Hepatocyte (in vitro differentiated cells): ENCODE measurements around the gene RND1. TPM values are rescaled to one million over a fixed set of nuclear protein-coding genes. Genes with fewer than 3 reads are reported as not detected.

Source experiments
- DNase-seq: peaks from one replicate; pipeline ENCODE4 v3.0.0-alpha.2; 2016; ENCODE audit warnings: low spot score
- H2AFZ ChIP-seq: fragments of 200-600 bp; sonication (generic); 2 replicates; pipeline ENCODE4 v1.6.0; 2016; ENCODE audit warnings: antibody characterized with exemption, mild to moderate bottlenecking
- H3K27ac ChIP-seq: fragments of 200-600 bp; sonication (generic); 2 replicates; pipeline ENCODE4 v1.5.1; 2016; ENCODE audit warnings: mild to moderate bottlenecking
- H3K27me3 ChIP-seq: fragments of 200-600 bp; sonication (generic); 2 replicates; pipeline ENCODE4 v1.6.1; 2016
- H3K36me3 ChIP-seq: fragments of 200-600 bp; sonication (generic); replicated peaks from 2 replicates; pipeline ENCODE4 v1.5.1; 2016; ENCODE audit warnings: low read depth; ENCODE audit not compliant: insufficient read depth
- H3K4me1 ChIP-seq: fragments of 200-600 bp; sonication (generic); 2 replicates; pipeline ENCODE4 v1.5.1; 2016; ENCODE audit warnings: mild to moderate bottlenecking, moderate library complexity; ENCODE audit not compliant: insufficient read depth
- H3K4me2 ChIP-seq: fragments of 200-600 bp; sonication (generic); 2 replicates; pipeline ENCODE4 v1.6.0; 2016
- H3K4me3 ChIP-seq: fragments of 200-600 bp; sonication (generic); 2 replicates; pipeline ENCODE4 v1.5.1; 2016; ENCODE audit warnings: mild to moderate bottlenecking
- H3K79me2 ChIP-seq: fragments of 200-600 bp; sonication (generic); 2 replicates; pipeline ENCODE4 v1.6.0; 2017; ENCODE audit warnings: mild to moderate bottlenecking
- H3K9me2 ChIP-seq: fragments of 200-600 bp; sonication (generic); replicated peaks from 2 replicates; pipeline ENCODE4 v1.6.0; 2017; ENCODE audit warnings: mild to moderate bottlenecking; ENCODE audit not compliant: insufficient read depth
- H3K9me3 ChIP-seq: fragments of 200-600 bp; sonication (generic); 2 replicates; pipeline ENCODE4 v1.5.1; 2016; ENCODE audit warnings: low read depth, mild to moderate bottlenecking
- H4K20me1 ChIP-seq: fragments of 200-600 bp; sonication (generic); 2 replicates; pipeline ENCODE4 v1.6.0; 2016; ENCODE audit warnings: mild to moderate bottlenecking; ENCODE audit not compliant: insufficient read depth, poor library complexity, severe bottlenecking
- EZH2 ChIP-seq: fragments of 200-600 bp; sonication (generic); IDR thresholded peaks from 2 replicates; pipeline ENCODE4 v1.6.1; 2016; ENCODE audit warnings: antibody characterized with exemption, mild to moderate bottlenecking, borderline replicate concordance
- EZH2phosphoT487 ChIP-seq: fragments of 200-600 bp; sonication (generic); IDR thresholded peaks from one replicate; pipeline ENCODE4 v1.6.1; 2018; ENCODE audit warnings: antibody characterized with exemption, mild to moderate bottlenecking, low read depth, moderate library complexity; ENCODE audit not compliant: unreplicated experiment, severe bottlenecking
- WGBS: methylation state at CpG from one replicate; pipeline ENCODE4 v1.1.6; 2016; ENCODE audit warnings: low lambda C conversion rate; ENCODE audit errors: missing lambda C conversion rate; 5-methylcytosine and 5-hydroxymethylcytosine counted together
- polyA plus RNA-seq: library from polyadenylated mRNA; unstranded; fragments of >200 nt; fragmentation: Nextera tagmentation; extraction: Ambion mirVana; gene quantifications from 2 replicates; pipeline ENCODE4 v1.2.1, GENCODE V29; 2016
- total RNA-seq: library from RNA; depleted of rRNA; stranded (reverse); fragments of >200 nt; gene quantifications from 2 replicates; pipeline ENCODE4 v1.2.3, GENCODE V29; 2014
- TF ChIP-seq, protein P1 (sequence below): fragments of 200-600 bp; sonication (generic); IDR thresholded peaks from 2 replicates; pipeline ENCODE4 v1.5.1; 2016; ENCODE audit warnings: antibody characterized with exemption, mild to moderate bottlenecking; ENCODE audit not compliant: poor library complexity

Gene RND1
- total and polyA plus RNA-seq, 2 experiments from 2014 or later: 39.1 to 78.5 TPM

- TF ChIP-seq EZH2: no peak
- TF ChIP-seq, protein P1, sequence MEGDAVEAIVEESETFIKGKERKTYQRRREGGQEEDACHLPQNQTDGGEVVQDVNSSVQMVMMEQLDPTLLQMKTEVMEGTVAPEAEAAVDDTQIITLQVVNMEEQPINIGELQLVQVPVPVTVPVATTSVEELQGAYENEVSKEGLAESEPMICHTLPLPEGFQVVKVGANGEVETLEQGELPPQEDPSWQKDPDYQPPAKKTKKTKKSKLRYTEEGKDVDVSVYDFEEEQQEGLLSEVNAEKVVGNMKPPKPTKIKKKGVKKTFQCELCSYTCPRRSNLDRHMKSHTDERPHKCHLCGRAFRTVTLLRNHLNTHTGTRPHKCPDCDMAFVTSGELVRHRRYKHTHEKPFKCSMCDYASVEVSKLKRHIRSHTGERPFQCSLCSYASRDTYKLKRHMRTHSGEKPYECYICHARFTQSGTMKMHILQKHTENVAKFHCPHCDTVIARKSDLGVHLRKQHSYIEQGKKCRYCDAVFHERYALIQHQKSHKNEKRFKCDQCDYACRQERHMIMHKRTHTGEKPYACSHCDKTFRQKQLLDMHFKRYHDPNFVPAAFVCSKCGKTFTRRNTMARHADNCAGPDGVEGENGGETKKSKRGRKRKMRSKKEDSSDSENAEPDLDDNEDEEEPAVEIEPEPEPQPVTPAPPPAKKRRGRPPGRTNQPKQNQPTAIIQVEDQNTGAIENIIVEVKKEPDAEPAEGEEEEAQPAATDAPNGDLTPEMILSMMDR: no peak
- no peak for TF ChIP-seq EZH2phosphoT487
- DNase-seq: no peak
- Histone ChIP-seq H3K27ac (no peak overlapping the region), H3K4me2 (no peak overlapping the region), H3K9me2 (no peaks in the 10 kb centered on the region), H3K4me3 (no peak overlapping the region), H2AFZ (no peak overlapping the region), H3K79me2 (no peaks in the 10 kb centered on the region), H4K20me1 (no peaks in the 10 kb centered on the region), H3K9me3 (no peaks in the 10 kb centered on the region), H3K27me3 (no peaks in the 10 kb centered on the region), H3K36me3 (no peaks in the 10 kb centered on the region), H3K4me1 (no peaks in the 10 kb centered on the region)
- 96% methylated on average over 2 of the region's 2 CpGs for WGBS
These were observed 37.4 kb downstream of the RND1 start for GRCh38 chr12:48828293-48828692.

GRCh38 chr12:48827513-48828096 lies 38.1 kb downstream of the RND1 start:
- H3K4me1 ChIP-seq: no peaks in the 10 kb centered on the region
- H3K4me3 ChIP-seq: no peak overlapping the region
- H4K20me1 ChIP-seq: no peaks in the 10 kb centered on the region
- no peaks in the 10 kb centered on the region for H3K36me3 ChIP-seq
- H3K9me2 ChIP-seq: no peaks in the 10 kb centered on the region
- DNase-seq: no peak
- H3K4me2 ChIP-seq: no peak overlapping the region
- TF ChIP-seq, protein P1: no peak
- TF ChIP-seq EZH2 (no peak), EZH2phosphoT487 (no peak)
- no peaks in the 10 kb centered on the region for H3K9me3 ChIP-seq
- H3K27me3 ChIP-seq: no peaks in the 10 kb centered on the region
- WGBS: 95% methylated on average over 17 of the region's 17 CpGs
- H3K27ac ChIP-seq: no peak overlapping the region
- no peak overlapping the region for H2AFZ ChIP-seq
- no peaks in the 10 kb centered on the region for H3K79me2 ChIP-seq

DNA sequence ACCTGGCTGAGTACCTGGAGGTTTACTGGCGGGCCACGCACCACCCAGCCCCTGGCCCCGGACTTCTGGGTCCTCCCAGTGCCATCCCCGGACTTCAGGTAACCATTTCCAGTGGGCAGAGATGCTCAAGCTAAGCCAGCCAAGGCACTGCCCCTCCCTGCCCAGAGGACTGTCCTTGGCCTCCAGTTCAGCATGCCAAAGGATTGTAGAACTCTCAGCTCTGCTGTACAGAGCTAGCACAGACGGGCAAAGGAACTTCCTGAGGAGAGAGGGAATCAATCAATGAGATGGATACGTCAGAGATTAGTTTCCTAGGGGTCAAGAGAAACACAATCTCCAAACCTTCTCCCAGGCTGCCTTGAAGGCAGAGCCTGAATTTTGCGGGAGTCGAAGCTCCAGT lies 38.6 kb downstream of the RND1 start:
- H3K4me2 ChIP-seq: no peak overlapping the region
- H3K9me2 ChIP-seq: no peaks in the 10 kb centered on the region
- H3K79me2 ChIP-seq: no peaks in the 10 kb centered on the region
- H3K4me3 ChIP-seq: no peak overlapping the region
- no peak for DNase-seq
- no peaks in the 10 kb centered on the region for H3K9me3 ChIP-seq
- TF ChIP-seq EZH2phosphoT487: no peak
- TF ChIP-seq EZH2: no peak
- TF ChIP-seq, protein P1: no peak
- WGBS: 88% methylated on average over 8 of the region's 8 CpGs
- no peaks in the 10 kb centered on the region for H4K20me1 ChIP-seq
- H2AFZ ChIP-seq: no peak overlapping the region
- H3K27me3 ChIP-seq: no peaks in the 10 kb centered on the region
- H3K36me3 ChIP-seq: no peaks in the 10 kb centered on the region
- H3K4me1 ChIP-seq: no peaks in the 10 kb centered on the region
- no peak overlapping the region for H3K27ac ChIP-seq
